ENCODE results near the gene PAN2.
"Not testable (repeated sequence)": the region's sequence is repeated elsewhere in the genome, so short reads cannot be mapped to it uniquely, and the experiment has no call there.

The PAN2 gene

GRCh38 chr12:56333679-56334489 is at the start of gene PAN2:
Gene PAN2, minus strand, starts transcription at chr12:56334000. Its CDS starts 906 bp downstream, at chr12:56333094.
- peak; percentile 71 to 96 (median 92) for DNase-seq

- no peak for DNase-seq
Observed at GRCh38 chr12:56382611-56383010, 48.8 kb upstream of the PAN2 start.

- no peak for DNase-seq
Observed at GRCh38 chr12:56377989-56378316, 44.2 kb upstream of the PAN2 start.

GRCh38 chr12:56377310-56377988 is 43.6 kb upstream of the PAN2 start:
- no peak for DNase-seq

GRCh38 chr12:56375598-56376434 is 42.0 kb upstream of the PAN2 start:
- no peak for DNase-seq

- no peak for DNase-seq
Observed at GRCh38 chr12:56374726-56375597, 41.2 kb upstream of the PAN2 start.

- DNase-seq: no peak
Observed at GRCh38 chr12:56373515-56373914, 39.7 kb upstream of the PAN2 start.

GRCh38 chr12:56366948-56367347 is 33.1 kb upstream of the PAN2 start:
- no peak for DNase-seq

- no peak for DNase-seq
Observed at GRCh38 chr12:56362130-56363059, 28.6 kb upstream of the PAN2 start, which contains the start of gene APOF. Gene APOF, minus strand, starts transcription at chr12:56362857. Its CDS starts 112 bp downstream, at chr12:56362745.

- no peak for DNase-seq
Observed at GRCh38 chr12:56361487-56362129, 27.8 kb upstream of the PAN2 start.

- peak; percentile 80 to 100 (median 99) for DNase-seq
Observed at GRCh38 chr12:56359851-56360767, 26.3 kb upstream of the PAN2 start, which contains the start of gene STAT2. Gene STAT2, minus strand, starts transcription at chr12:56360107. Its CDS starts 3,536 bp downstream, at chr12:56356571.

GRCh38 chr12:56358836-56359532 is 25.2 kb upstream of the PAN2 start:
- peak in 26 of 51 donors; percentile 6 to 69 (median 30) for DNase-seq

- DNase-seq: no peak
Observed at GRCh38 chr12:56351325-56351724, 17.5 kb upstream of the PAN2 start.

GRCh38 chr12:56350662-56351061 is 16.9 kb upstream of the PAN2 start:
- DNase-seq: no peak

- DNase-seq: no peak
Observed at GRCh38 chr12:56348776-56349175, 15.0 kb upstream of the PAN2 start.

GRCh38 chr12:56347255-56347654 is 13.5 kb upstream of the PAN2 start:
- DNase-seq: not testable (repeated sequence)

- DNase-seq: peak in 1 of 51 donors; percentile 6
Observed at GRCh38 chr12:56346675-56347074, 12.9 kb upstream of the PAN2 start.

Data from hypothalamus (tissue), 51 donors.